B cell (primary cell): ENCODE data around the gene ARMC9. TPM values are rescaled to one million over a fixed set of nuclear protein-coding genes. Genes with fewer than 3 reads are reported as not detected.

Experiments
- ATAC-seq: fragments of 200-7000 bp; cut with Tn5 transposase; one replicate; pipeline ENCODE4 v1.10.0; 2021; ENCODE audit warnings: low read depth, mild to moderate bottlenecking, moderate number of reproducible peaks, moderate library complexity
- CTCF ChIA-PET: fragments of 350-600 bp; sonication (Branson Sonifier 250); formaldehyde crosslinking; loops from one replicate; lab custom pipeline; 2021; ENCODE audit warnings: antibody characterized with exemption, inconsistent platforms; lab: Charles Lee
- POLR2A ChIA-PET: fragments of 350-600 bp; sonication (Branson Sonifier 250); formaldehyde crosslinking; loops from one replicate; lab custom pipeline; 2021; ENCODE audit warnings: antibody characterized with exemption; lab: Charles Lee
- DNase-seq: peaks from one replicate; pipeline ENCODE4 v3.0.0; 2013
- H2AFZ ChIP-seq: 2 replicates; pipeline ENCODE4 v1.6.1; 2012; ENCODE audit warnings: mild to moderate bottlenecking, low read depth, low read length; ENCODE audit not compliant: insufficient read depth, poor library complexity, severe bottlenecking
- H3K27ac ChIP-seq, 2 donors: 1 replicate in 1 of 2; 2 replicates in 1 of 2; pipeline ENCODE4 v1.5.1; 2012 to 2013; ENCODE audit warnings: low read length in 2 of 2, mild to moderate bottlenecking in 2 of 2, moderate library complexity in 1 of 2
- H3K27me3 ChIP-seq, 4 experiments: fragments of 200-600 bp in 1 of 4; sonication (generic) in 1 of 4; replicated peaks in 1 of 4; 1 replicate in 2 of 4; 2 replicates in 2 of 4; pipeline versions ENCODE4 v1.6.1 to v1.7.0; 2013 to 2016; ENCODE audit warnings: low read length in 3 of 4, mild to moderate bottlenecking in 2 of 4, mixed read lengths in 1 of 4, moderate library complexity in 1 of 4; ENCODE audit not compliant: insufficient read depth in 4 of 4, control insufficient read depth in 3 of 4; ENCODE audit errors: control extremely low read depth in 1 of 4
- H3K36me3 ChIP-seq, 2 experiments: replicated peaks in 1 of 2; 1 replicate in 1 of 2; 2 replicates in 1 of 2; pipeline versions ENCODE4 v1.6.1 to v1.7.1; 2013; ENCODE audit warnings: low read length in 1 of 2; ENCODE audit not compliant: insufficient read depth in 2 of 2, control insufficient read depth in 1 of 2; ENCODE audit errors: control extremely low read depth in 1 of 2, extremely low read depth in 1 of 2
- H3K4me1 ChIP-seq, 2 donors: fragments of 200-600 bp in 1 of 2; sonication (generic) in 1 of 2; 1 replicate in 1 of 2; 2 replicates in 1 of 2; pipeline versions ENCODE4 v1.5.1 to v1.6.1; 2013 to 2017; ENCODE audit warnings: low read length in 2 of 2; ENCODE audit not compliant: control insufficient read depth in 2 of 2, insufficient read depth in 2 of 2
- H3K4me2 ChIP-seq: replicated peaks from 2 replicates; pipeline ENCODE3; 2012; ENCODE audit warnings: mild to moderate bottlenecking, low read depth, low read length; ENCODE audit not compliant: poor library complexity, severe bottlenecking
- H3K4me3 ChIP-seq, 5 experiments: fragments of 200-600 bp in 1 of 5; sonication (generic) in 1 of 5; 1 replicate in 3 of 5; 2 replicates in 2 of 5; pipeline versions ENCODE4 v1.5.1 to v1.7.0; 2011 to 2016; ENCODE audit warnings: low read length in 4 of 5, mild to moderate bottlenecking in 4 of 5, low read depth in 2 of 5, control low read depth in 1 of 5, moderate library complexity in 1 of 5; ENCODE audit not compliant: insufficient read depth in 1 of 5; ENCODE audit errors: control extremely low read depth in 1 of 5, extremely low read depth in 1 of 5
- H3K79me2 ChIP-seq: fragments of 200-600 bp; sonication (generic); one replicate; pipeline ENCODE4 v1.6.0; 2016; ENCODE audit warnings: low read length; ENCODE audit not compliant: control insufficient read depth, insufficient read depth
- H3K9ac ChIP-seq: fragments of 200-600 bp; sonication (generic); 2 replicates; pipeline ENCODE4 v1.6.1; 2017; ENCODE audit warnings: mild to moderate bottlenecking, low read length, moderate library complexity
- H3K9me3 ChIP-seq, 3 donors: one replicate each; pipeline versions ENCODE4 v1.6.1 to v1.7.1; 2013; ENCODE audit warnings: low read length in 2 of 3; ENCODE audit not compliant: control insufficient read depth in 2 of 3, insufficient read depth in 1 of 3; ENCODE audit errors: control extremely low read depth in 1 of 3
- H4K20me1 ChIP-seq: 2 replicates; pipeline ENCODE4 v1.6.0; 2012; ENCODE audit warnings: mild to moderate bottlenecking, low read length; ENCODE audit not compliant: insufficient read depth, control insufficient read depth, poor library complexity, severe bottlenecking
- H3K27ac Mint-ChIP-seq: one replicate; pipeline ENCODE4 v1.8.0; 2021; ENCODE audit warnings: mixed read lengths
- H3K27me3 Mint-ChIP-seq: one replicate; pipeline ENCODE4 v1.8.0; 2021; ENCODE audit warnings: mixed read lengths
- H3K4me1 Mint-ChIP-seq: one replicate; pipeline ENCODE4 v1.8.0; 2021; ENCODE audit warnings: mixed read lengths
- H3K4me3 Mint-ChIP-seq: one replicate; pipeline ENCODE4 v1.8.0; 2021; ENCODE audit warnings: mixed read lengths
- H3K9me3 Mint-ChIP-seq: one replicate; pipeline ENCODE4 v1.8.0; 2022; ENCODE audit warnings: mixed read lengths; ENCODE audit not compliant: insufficient read depth
- CTCF ChIP-seq: fragments of 200-600 bp; IDR thresholded peaks from one replicate; pipeline ENCODE4 v1.8.0; 2022; ENCODE audit warnings: antibody characterized with exemption, mild to moderate bottlenecking
- EZH2 ChIP-seq: IDR thresholded peaks from 2 replicates; pipeline ENCODE4 v1.6.1; 2012; ENCODE audit warnings: borderline replicate concordance, low read depth, mild to moderate bottlenecking, moderate library complexity, low read length; ENCODE audit not compliant: insufficient read depth, poor library complexity, severe bottlenecking
- WGBS: methylation state at CpG from one replicate; pipeline ENCODE4 v1.1.5; 2013; ENCODE audit warnings: missing lambda C conversion rate; ENCODE audit not compliant: insufficient coverage; 5-methylcytosine and 5-hydroxymethylcytosine counted together
- intact Hi-C: fragments of 100-400 bp; cut with micrococcal nuclease; formaldehyde crosslinking; loops from one replicate; pipeline ENCODE4 v1.10.0; 2022
- polyA plus RNA-seq: library from polyadenylated mRNA; depleted of rRNA; stranded (reverse); fragments of >200 nt; gene quantifications from 2 replicates; pipeline ENCODE4 v1.2.3, GENCODE V29; 2012
- total RNA-seq, 2 donors: library from RNA; stranded (reverse); fragments of 120-200 nt in 1 of 2; gene quantifications; 1 replicate in 1 of 2; 2 replicates in 1 of 2; pipeline versions ENCODE4 v1.2.3 to v1.2.4, GENCODE V29; 2013 to 2022

ARMC9 gene
- total and polyA plus RNA-seq, 2 donors (not counting 1 experiment from before 2014, with no cell fraction given): 0.40 to 5.4 TPM

GRCh38 chr2:231380307-231380706 is 181.9 kb downstream of the ARMC9 start:
- POLR2A ChIA-PET: no interaction called here
- DNase-seq (no peak), ATAC-seq (no peak)
- Mint-ChIP-seq H3K4me3 (no peak overlapping the region), H3K27me3 (peaks cover 3% of the 10 kb centered on the region), H3K4me1 (no peaks in the 10 kb centered on the region), H3K9me3 (peaks cover 7% of the 10 kb centered on the region), H3K27ac (no peak overlapping the region)
- intact Hi-C loops: no loop called here
- no peaks in the 10 kb centered on the region for H3K27me3 ChIP-seq
- no peaks in the 10 kb centered on the region for H3K79me2 ChIP-seq
- H3K4me1 ChIP-seq: no peaks in the 10 kb centered on the region
- WGBS: 92% methylated on average over 9 of the region's 10 CpGs
- peaks cover 1 to 6% (median 4%) of the 10 kb centered on the region in 3 donors for H3K9me3 ChIP-seq
- H3K36me3 ChIP-seq: no peaks in the 10 kb centered on the region
- CTCF ChIA-PET: no interaction called here
- H3K9ac ChIP-seq: no peak overlapping the region
- TF ChIP-seq CTCF (no peak), EZH2 (no peak)
- H4K20me1 ChIP-seq: no peaks in the 10 kb centered on the region
- H3K4me2 ChIP-seq: no peak overlapping the region
- H3K4me3 ChIP-seq: no peak overlapping the region
- no peak overlapping the region for H2AFZ ChIP-seq
- no peak overlapping the region for H3K27ac ChIP-seq

- Mint-ChIP-seq H3K4me3 (no peak overlapping the region), H3K4me1 (no peaks in the 10 kb centered on the region), H3K27ac (no peak overlapping the region)
Observed at GRCh38 chr2:231380991-231381847, 182.8 kb downstream of the ARMC9 start.

More at GRCh38 chr2:231380991-231381847, 182.8 kb downstream of the ARMC9 start:
- Mint-ChIP-seq H3K27me3 (peaks cover 3% of the 10 kb centered on the region), H3K9me3 (peaks cover 7% of the 10 kb centered on the region)
- no peak overlapping the region for H3K9ac ChIP-seq
- POLR2A ChIA-PET: no interaction called here
- no peak for TF ChIP-seq EZH2
- TF ChIP-seq CTCF: no peak
- no peak overlapping the region for H2AFZ ChIP-seq
- peaks cover 1 to 13% (median 4%) of the 10 kb centered on the region in 3 donors for H3K9me3 ChIP-seq
- H3K4me2 ChIP-seq: no peak overlapping the region
- no peak for ATAC-seq
- H3K4me3 ChIP-seq: no peak overlapping the region
- DNase-seq: no peak
- no peaks in the 10 kb centered on the region for H3K79me2 ChIP-seq
- H3K27me3 ChIP-seq: no peaks in the 10 kb centered on the region
- H3K4me1 ChIP-seq: no peaks in the 10 kb centered on the region
- intact Hi-C loops: no loop called here
- no peaks in the 10 kb centered on the region for H3K36me3 ChIP-seq
- 88% methylated on average over 5 of the region's 5 CpGs for WGBS
- H4K20me1 ChIP-seq: no peaks in the 10 kb centered on the region
- CTCF ChIA-PET: no interaction called here
- H3K27ac ChIP-seq: no peak overlapping the region
